AG09319 (cell line): ENCODE results near the gene PEPD.

Experiments
- DNase-seq: peaks from one replicate; pipeline ENCODE4 v3.0.0-alpha.2; 2010; ENCODE audit warnings: low read depth; ENCODE audit errors: extremely low read depth
- TF ChIP-seq, protein P1 (sequence below): IDR thresholded peaks from 2 replicates; pipeline ENCODE4 v1.5.1; 2011; ENCODE audit warnings: low read depth, mild to moderate bottlenecking, inconsistent platforms, low read length, moderate library complexity

Gene PEPD

GRCh38 chr19:33410915-33411401 is 110.6 kb downstream of the PEPD start:
- no peak for DNase-seq
- TF ChIP-seq, protein P1, sequence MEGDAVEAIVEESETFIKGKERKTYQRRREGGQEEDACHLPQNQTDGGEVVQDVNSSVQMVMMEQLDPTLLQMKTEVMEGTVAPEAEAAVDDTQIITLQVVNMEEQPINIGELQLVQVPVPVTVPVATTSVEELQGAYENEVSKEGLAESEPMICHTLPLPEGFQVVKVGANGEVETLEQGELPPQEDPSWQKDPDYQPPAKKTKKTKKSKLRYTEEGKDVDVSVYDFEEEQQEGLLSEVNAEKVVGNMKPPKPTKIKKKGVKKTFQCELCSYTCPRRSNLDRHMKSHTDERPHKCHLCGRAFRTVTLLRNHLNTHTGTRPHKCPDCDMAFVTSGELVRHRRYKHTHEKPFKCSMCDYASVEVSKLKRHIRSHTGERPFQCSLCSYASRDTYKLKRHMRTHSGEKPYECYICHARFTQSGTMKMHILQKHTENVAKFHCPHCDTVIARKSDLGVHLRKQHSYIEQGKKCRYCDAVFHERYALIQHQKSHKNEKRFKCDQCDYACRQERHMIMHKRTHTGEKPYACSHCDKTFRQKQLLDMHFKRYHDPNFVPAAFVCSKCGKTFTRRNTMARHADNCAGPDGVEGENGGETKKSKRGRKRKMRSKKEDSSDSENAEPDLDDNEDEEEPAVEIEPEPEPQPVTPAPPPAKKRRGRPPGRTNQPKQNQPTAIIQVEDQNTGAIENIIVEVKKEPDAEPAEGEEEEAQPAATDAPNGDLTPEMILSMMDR, result no peak

GRCh38 chr19:33409906-33410685 is 111.5 kb downstream of the PEPD start:
- TF ChIP-seq, protein P1, result no peak

DNA sequence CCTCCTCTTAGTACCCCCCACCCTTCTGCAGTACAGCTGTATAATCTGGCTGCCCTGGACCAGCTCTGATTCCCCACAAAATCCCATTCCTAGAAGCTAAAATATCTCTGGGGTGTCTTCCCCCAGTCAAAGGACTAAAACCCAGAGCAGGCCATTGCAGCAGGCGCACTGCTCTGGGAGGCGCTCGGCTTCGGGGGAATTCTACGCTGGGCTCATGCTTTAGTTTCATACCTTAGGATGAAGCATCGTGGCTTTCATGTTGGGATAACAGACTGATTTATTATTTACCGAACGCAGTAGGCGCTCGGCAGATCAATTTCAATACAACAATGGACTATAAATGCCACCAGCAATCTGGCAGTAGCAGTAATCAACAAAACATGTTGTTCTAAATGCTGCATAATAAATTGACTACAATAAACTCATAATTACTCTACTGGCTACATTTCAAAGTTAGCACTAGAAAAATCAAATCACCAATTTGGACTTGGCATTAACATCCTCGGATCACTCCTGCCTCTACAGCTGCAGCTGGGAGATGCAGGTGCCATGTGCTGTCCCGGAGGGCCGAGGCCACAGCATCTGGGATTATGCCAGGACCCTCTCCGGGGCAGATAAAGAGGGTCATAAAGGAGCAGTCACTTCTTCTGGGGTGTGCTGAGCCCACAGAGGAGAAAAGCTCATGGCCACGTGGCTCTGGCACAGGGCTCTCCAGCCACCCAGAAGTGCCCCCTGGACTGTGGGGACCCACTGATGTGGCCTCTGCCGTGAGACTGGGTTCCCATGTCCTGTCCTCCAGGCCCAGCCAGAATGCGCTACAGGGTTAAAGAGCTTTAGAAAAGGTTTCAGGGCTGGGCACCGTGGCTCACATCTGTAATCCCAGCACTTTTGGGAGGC is 112.8 kb downstream of the PEPD start:
- TF ChIP-seq, protein P1, result no peak
- no peak for DNase-seq

More at GRCh38 chr19:33409906-33410685, 111.5 kb downstream of the PEPD start:
- DNase-seq, result no peak

- no peak for DNase-seq
- TF ChIP-seq, protein P1, result no peak
Measured at GRCh38 chr19:33408116-33408515, 113.5 kb downstream of the PEPD start.

DNA sequence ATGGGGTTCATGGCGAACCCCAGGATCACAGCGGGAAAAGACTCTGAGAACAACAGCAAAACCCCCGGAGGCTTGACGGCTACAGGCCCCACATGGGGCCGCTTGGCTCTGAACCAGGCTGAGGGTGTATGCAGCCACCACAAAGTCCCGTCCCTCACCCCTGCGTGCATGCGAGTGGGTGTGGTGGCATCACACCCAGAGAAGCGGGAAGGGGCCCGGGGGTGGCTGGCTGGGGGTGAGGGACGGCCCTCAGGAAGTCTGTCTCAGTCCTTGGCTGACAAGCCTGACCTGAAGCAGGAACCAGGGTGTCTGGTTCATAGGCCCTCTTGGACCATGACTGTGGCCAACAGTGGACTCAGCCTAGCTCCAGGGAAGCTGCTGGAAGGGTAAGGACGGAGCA is 113.9 kb downstream of the PEPD start:
- TF ChIP-seq, protein P1, result no peak
- DNase-seq, result no peak

DNA sequence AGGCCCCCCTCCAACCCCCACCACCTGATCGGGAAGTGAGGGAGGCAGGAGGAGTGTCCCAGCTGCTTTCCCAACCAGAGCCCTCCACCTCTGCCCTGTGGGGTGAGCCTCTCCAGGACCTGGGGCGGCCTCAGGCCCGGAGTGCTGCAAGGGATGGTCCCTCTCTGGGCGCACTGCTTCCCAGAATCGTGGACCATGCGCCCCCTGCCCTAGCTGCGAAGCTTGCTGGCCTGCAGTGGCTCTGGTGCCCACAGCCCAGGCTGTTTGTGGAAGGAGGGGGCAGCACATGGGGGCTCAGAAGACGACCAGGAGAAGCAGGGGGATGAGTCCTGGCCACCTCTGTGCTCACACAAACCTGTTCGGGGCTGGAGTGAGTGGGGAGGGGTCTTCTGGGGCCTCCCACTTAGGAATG is 114.4 kb downstream of the PEPD start:
- TF ChIP-seq, protein P1, result no peak
- DNase-seq, result no peak
